A549 (cell line): Measurements from ENCODE around the gene WNT2. TPM values are rescaled to one million over a fixed set of nuclear protein-coding genes. Genes with fewer than 3 reads are reported as not detected.

Source experiments
- ATAC-seq, 2 experiments: fragments of 200-7000 bp in 1 of 2; fragments of >200 bp in 1 of 2; cut with Nextera tagmentation in 1 of 2; cut with Tn5 transposase in 1 of 2; 3 replicates each; pipeline versions ENCODE4 v1.8.0 to v1.9.1; 2018 to 2020; ENCODE audit warnings: mild to moderate bottlenecking in 1 of 2, moderate library complexity in 1 of 2
- CTCF ChIA-PET: fragments of 300-600 bp; sonication (Branson Sonifier 250); formaldehyde crosslinking; extraction: SDS; loops from one replicate; lab custom pipeline; 2021; ENCODE audit warnings: antibody characterized with exemption, inconsistent platforms; lab: Yijun Ruan, JAX
- POLR2A ChIA-PET: fragments of 350-600 bp; formaldehyde crosslinking; extraction: SDS; loops from one replicate; lab custom pipeline; 2021; ENCODE audit warnings: antibody characterized with exemption, inconsistent platforms; lab: Yijun Ruan, JAX
- DNase-seq, 2 experiments: peaks; one replicate each; pipeline versions ENCODE4 v3.0.0 to v3.0.0-alpha.2; 2011 to 2016; ENCODE audit warnings: low read depth in 1 of 2, low spot score in 1 of 2
- FAIRE-seq: peaks from 2 replicates; lab custom pipeline; 2011; peaks lifted over from hg19 to GRCh38; lab: Jason Lieb, UNC
- H3K27ac ChIP-seq, 2 experiments: fragments of >200 bp; sonication (Bioruptor Twin); formaldehyde crosslinking; 3 replicates each; pipeline ENCODE4 v1.5.1; 2016 to 2017
- H3K4me1 ChIP-seq: fragments of >200 bp; sonication (Bioruptor Twin); formaldehyde crosslinking; 3 replicates; pipeline ENCODE4 v1.6.1; 2016
- H3K4me2 ChIP-seq: fragments of >200 bp; sonication (Bioruptor Twin); formaldehyde crosslinking; 3 replicates; pipeline ENCODE4 v1.6.1; 2016
- H3K4me3 ChIP-seq: fragments of >200 bp; sonication (Bioruptor Twin); formaldehyde crosslinking; 3 replicates; pipeline ENCODE4 v1.5.1; 2016
- H3K9me3 ChIP-seq: fragments of >200 bp; sonication (Bioruptor Twin); formaldehyde crosslinking; 3 replicates; pipeline ENCODE4 v1.6.1; 2016
- BHLHE40 ChIP-seq: IDR thresholded peaks from 2 replicates; pipeline ENCODE4 v1.6.1; 2012; ENCODE audit warnings: low read depth, low read length, inconsistent platforms
- CBX8 ChIP-seq: fragments of 200-600 bp; sonication (generic); IDR thresholded peaks from 2 replicates; pipeline ENCODE4 v1.6.1; 2016
- CEBPB ChIP-seq, 2 experiments: fragments of >200 bp in 1 of 2; sonication (Bioruptor Twin) in 1 of 2; formaldehyde crosslinking in 1 of 2; IDR thresholded peaks; 2 replicates each; pipeline ENCODE4 v1.6.1; 2012 to 2016
- FOSL2 ChIP-seq, 2 experiments: fragments of 450-650 bp in 1 of 2; fragments of >200 bp in 1 of 2; sonication (Bioruptor Twin) in 1 of 2; formaldehyde crosslinking; IDR thresholded peaks; 2 replicates each; pipeline versions ENCODE4 v1.5.0 to v1.6.1; 2016 to 2020; ENCODE audit warnings: mild to moderate bottlenecking in 1 of 2, moderate library complexity in 1 of 2
- HOXB13 ChIP-seq: fragments of 250-450 bp; sonication (Bioruptor Pico); IDR thresholded peaks from 2 replicates; pipeline ENCODE4 v1.5.0; 2020; ENCODE audit warnings: low read depth, mild to moderate bottlenecking, moderate library complexity
- HOXB5 ChIP-seq: fragments of 250-450 bp; sonication (Bioruptor Pico); IDR thresholded peaks from 2 replicates; pipeline ENCODE4 v1.5.0; 2020; ENCODE audit warnings: mild to moderate bottlenecking, moderate library complexity
- JUN ChIP-seq, 2 experiments: fragments of >200 bp; sonication (Bioruptor Twin); formaldehyde crosslinking; IDR thresholded peaks; 2 replicates in 1 of 2; 3 replicates in 1 of 2; pipeline ENCODE4 v1.6.1; 2016 to 2017
- JUNB ChIP-seq: fragments of >200 bp; sonication (Bioruptor Twin); formaldehyde crosslinking; IDR thresholded peaks from 2 replicates; pipeline ENCODE4 v1.6.1; 2016
- MAFK ChIP-seq: fragments of 450-650 bp; IDR thresholded peaks from 2 replicates; pipeline ENCODE4 v1.6.1; 2014; ENCODE audit not compliant: partially characterized antibody
- MAX ChIP-seq: IDR thresholded peaks from 2 replicates; pipeline ENCODE4 v1.6.1; 2012
- NFE2L2 ChIP-seq: fragments of 150-350 bp; conservative IDR thresholded peaks from 2 replicates; pipeline ENCODE4 v1.6.1; 2014; ENCODE audit warnings: low read length
- PBX3 ChIP-seq: IDR thresholded peaks from 2 replicates; pipeline ENCODE4 v1.6.1; 2012
- POLR2A ChIP-seq: IDR thresholded peaks from 2 replicates; pipeline ENCODE4 v1.6.1; 2012; ENCODE audit warnings: mild to moderate bottlenecking, low read length
- REST ChIP-seq: fragments of 200-600 bp; sonication (generic); IDR thresholded peaks from 2 replicates; pipeline ENCODE4 v1.6.1; 2016; ENCODE audit warnings: antibody characterized with exemption, mild to moderate bottlenecking, moderate library complexity
- USF2 ChIP-seq: fragments of 450-650 bp; IDR thresholded peaks from 2 replicates; pipeline ENCODE4 v1.6.1; 2014; ENCODE audit warnings: antibody characterized with exemption
- ZC3H11A ChIP-seq: fragments of 450-650 bp; IDR thresholded peaks from 2 replicates; pipeline ENCODE4 v1.6.1; 2014; ENCODE audit warnings: antibody characterized with exemption, mild to moderate bottlenecking
- ZSCAN20 ChIP-seq: fragments of 250-450 bp; sonication (Bioruptor Pico); IDR thresholded peaks from 2 replicates; pipeline ENCODE4 v1.8.0; 2022; ENCODE audit warnings: mild to moderate bottlenecking, moderate library complexity
- WGBS: methylation state at CpG from one replicate; pipeline ENCODE4 v1.1.6; 2017; ENCODE audit errors: missing lambda C conversion rate; 5-methylcytosine and 5-hydroxymethylcytosine counted together
- polyA plus RNA-seq, 4 experiments: library from polyadenylated mRNA; depleted of rRNA in 3 of 4; stranded (reverse); fragments of >200 nt; fragmentation: RNase III in 1 of 4; extraction: RNeasy Plus Mini Kit Qiagen cat#74134 plus additional on column Dnase treatment in 1 of 4; gene quantifications; 2 replicates in 3 of 4; 3 replicates in 1 of 4; pipeline ENCODE4 v1.2.3, GENCODE V29; 2011 to 2017
- TF ChIP-seq, protein P1 (sequence below): fragments of 250-450 bp; sonication (Bioruptor Pico); IDR thresholded peaks from 2 replicates; pipeline ENCODE4 v1.5.0; 2021; ENCODE audit warnings: mild to moderate bottlenecking, moderate library complexity, borderline replicate concordance
- TF ChIP-seq, protein P2 (sequence below): fragments of 250-450 bp; sonication (Bioruptor Pico); IDR thresholded peaks from 2 replicates; pipeline ENCODE4 v1.5.0; 2020; ENCODE audit warnings: low read depth, mild to moderate bottlenecking, moderate library complexity

Gene WNT2
- polyA plus RNA-seq, 2 of the 4 experiments (the other 2 are of a cell fraction), result not detected

DNA sequence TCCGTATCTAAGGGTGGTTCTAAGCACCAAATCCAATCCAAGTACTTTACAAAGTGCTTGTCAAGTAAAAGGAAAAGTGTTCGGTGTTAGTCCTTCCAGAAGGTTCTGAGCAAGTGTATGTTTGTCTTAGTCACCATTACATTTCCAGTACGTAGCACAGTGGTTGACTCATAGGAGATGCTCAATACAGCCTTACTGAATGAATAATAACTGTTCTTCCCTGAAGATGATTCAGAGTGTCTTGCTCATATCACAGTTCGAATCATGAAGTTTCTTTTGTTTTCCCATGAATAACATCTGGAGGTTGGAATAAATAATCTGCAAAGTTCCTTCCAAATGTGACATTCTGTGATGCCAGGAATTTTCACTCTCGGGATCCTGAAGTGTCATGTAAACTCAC lies 53.4 kb downstream of the WNT2 start:
- ATAC-seq (peak; percentile 98 to 100), DNase-seq (peak; percentile 59 to 74), FAIRE-seq (peak; percentile 56)
- Histone ChIP-seq H3K4me1 (peaks cover 15% of the 10 kb centered on the region), H3K4me2 (peak overlapping the region; percentile 58), H3K27ac (peak overlapping the region; percentile 47 to 62; a peak in 5 of 6 replicates), H3K9me3 (peaks cover 7% of the 10 kb centered on the region; the same call in 1 of the 3 replicates), H3K4me3 (no peak overlapping the region)
- CTCF ChIA-PET, result no interaction called here
- WGBS, result 21% methylated on average over 5 of the region's 5 CpGs
- POLR2A ChIA-PET, result no interaction called here
- TF ChIP-seq REST (no peak), NFE2L2 (0 out of 2 replicates have a peak, but pooled peaks have one; percentile 9), JUNB (peak; percentile 74), HOXB5 (CRISPR knock-in tag) (no peak), MAX (0 out of 2 replicates have a peak, but pooled peaks have one; percentile 31), HOXB13 (CRISPR knock-in tag) (no peak), POLR2A (no peak), BHLHE40 (no peak), ZSCAN20 (no peak), CEBPB (IDR thresholded peaks at IDR 0.05) (no peak), ZC3H11A (no peak), FOSL2 (IDR thresholded peaks at IDR 0.05) (0 out of 2 replicates have a peak, but pooled peaks have one; percentile 35), FOSL2 (CRISPR knock-in tag; IDR thresholded peaks at IDR 0.05) (peak; percentile 91)
- TF ChIP-seq, protein P1, sequence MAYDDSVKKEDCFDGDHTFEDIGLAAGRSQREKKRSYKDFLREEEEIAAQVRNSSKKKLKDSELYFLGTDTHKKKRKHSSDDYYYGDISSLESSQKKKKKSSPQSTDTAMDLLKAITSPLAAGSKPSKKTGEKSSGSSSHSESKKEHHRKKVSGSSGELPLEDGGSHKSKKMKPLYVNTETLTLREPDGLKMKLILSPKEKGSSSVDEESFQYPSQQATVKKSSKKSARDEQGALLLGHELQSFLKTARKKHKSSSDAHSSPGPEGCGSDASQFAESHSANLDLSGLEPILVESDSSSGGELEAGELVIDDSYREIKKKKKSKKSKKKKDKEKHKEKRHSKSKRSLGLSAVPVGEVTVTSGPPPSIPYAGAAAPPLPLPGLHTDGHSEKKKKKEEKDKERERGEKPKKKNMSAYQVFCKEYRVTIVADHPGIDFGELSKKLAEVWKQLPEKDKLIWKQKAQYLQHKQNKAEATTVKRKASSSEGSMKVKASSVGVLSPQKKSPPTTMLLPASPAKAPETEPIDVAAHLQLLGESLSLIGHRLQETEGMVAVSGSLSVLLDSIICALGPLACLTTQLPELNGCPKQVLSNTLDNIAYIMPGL (CRISPR knock-in tag), result no peak

GRCh38 chr7:117264716-117265115 lies 58.1 kb downstream of the WNT2 start:
- H3K4me2 ChIP-seq, result no peak overlapping the region
- no peak for TF ChIP-seq USF2
- TF ChIP-seq, protein P2, sequence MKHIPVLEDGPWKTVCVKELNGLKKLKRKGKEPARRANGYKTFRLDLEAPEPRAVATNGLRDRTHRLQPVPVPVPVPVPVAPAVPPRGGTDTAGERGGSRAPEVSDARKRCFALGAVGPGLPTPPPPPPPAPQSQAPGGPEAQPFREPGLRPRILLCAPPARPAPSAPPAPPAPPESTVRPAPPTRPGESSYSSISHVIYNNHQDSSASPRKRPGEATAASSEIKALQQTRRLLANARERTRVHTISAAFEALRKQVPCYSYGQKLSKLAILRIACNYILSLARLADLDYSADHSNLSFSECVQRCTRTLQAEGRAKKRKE (CRISPR knock-in tag), result no peak
- TF ChIP-seq JUN (IDR thresholded peaks at IDR 0.05), result no peak
- TF ChIP-seq ZC3H11A, result no peak
- TF ChIP-seq CBX8, result no peak
- no peak for TF ChIP-seq PBX3
- TF ChIP-seq MAFK, result no peak
- 61% methylated on average over 1 of the region's 1 CpG for WGBS
- peaks cover 8% of the 10 kb centered on the region for H3K4me1 ChIP-seq
- DNase-seq (no peak), FAIRE-seq (no peak), ATAC-seq (no peak)
- H3K27ac ChIP-seq, result no peak overlapping the region
- POLR2A ChIA-PET, result no interaction called here
- H3K9me3 ChIP-seq, result peaks cover 7% of the 10 kb centered on the region; the same call in 1 of the 3 replicates
- H3K4me3 ChIP-seq, result no peak overlapping the region
- CTCF ChIA-PET, result interaction anchor here (1.6 kb wide), 1 partner anchor 52 kb away, joined by 4 read pairs; no protein-coding TSS in a partner anchor
